ENCODE results near the gene URM1. TPM values are rescaled to one million over a fixed set of nuclear protein-coding genes. Genes with fewer than 3 reads are reported as not detected.

Gene URM1
- total RNA-seq, 4 donors from 2014 or later: 17.8 to 20.9 (median 19.7) TPM

DNA sequence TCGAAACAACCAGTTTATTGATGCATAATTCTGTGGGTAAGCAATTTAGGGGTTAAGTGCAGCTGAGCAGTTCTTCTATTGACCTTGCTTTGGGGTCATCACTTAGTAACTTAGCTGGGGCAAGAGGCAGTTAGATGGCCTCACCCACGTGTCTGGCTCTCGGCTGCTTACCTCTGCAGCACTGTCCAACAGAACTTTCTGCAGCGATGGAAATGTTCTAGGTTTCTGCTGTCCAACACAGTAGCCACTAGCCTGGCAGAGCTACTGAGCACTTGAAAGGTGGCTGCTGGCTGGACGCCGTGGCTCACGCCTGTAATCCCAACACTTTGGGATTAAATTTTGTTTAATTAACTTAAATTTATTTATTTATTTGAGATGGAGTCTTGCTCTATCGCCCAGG is 13.1 kb upstream of the URM1 start:
- TF ChIP-seq, protein P1, sequence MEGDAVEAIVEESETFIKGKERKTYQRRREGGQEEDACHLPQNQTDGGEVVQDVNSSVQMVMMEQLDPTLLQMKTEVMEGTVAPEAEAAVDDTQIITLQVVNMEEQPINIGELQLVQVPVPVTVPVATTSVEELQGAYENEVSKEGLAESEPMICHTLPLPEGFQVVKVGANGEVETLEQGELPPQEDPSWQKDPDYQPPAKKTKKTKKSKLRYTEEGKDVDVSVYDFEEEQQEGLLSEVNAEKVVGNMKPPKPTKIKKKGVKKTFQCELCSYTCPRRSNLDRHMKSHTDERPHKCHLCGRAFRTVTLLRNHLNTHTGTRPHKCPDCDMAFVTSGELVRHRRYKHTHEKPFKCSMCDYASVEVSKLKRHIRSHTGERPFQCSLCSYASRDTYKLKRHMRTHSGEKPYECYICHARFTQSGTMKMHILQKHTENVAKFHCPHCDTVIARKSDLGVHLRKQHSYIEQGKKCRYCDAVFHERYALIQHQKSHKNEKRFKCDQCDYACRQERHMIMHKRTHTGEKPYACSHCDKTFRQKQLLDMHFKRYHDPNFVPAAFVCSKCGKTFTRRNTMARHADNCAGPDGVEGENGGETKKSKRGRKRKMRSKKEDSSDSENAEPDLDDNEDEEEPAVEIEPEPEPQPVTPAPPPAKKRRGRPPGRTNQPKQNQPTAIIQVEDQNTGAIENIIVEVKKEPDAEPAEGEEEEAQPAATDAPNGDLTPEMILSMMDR (IDR thresholded peaks at IDR 0.05; ENCODE audit: low read depth): no peak

DNA sequence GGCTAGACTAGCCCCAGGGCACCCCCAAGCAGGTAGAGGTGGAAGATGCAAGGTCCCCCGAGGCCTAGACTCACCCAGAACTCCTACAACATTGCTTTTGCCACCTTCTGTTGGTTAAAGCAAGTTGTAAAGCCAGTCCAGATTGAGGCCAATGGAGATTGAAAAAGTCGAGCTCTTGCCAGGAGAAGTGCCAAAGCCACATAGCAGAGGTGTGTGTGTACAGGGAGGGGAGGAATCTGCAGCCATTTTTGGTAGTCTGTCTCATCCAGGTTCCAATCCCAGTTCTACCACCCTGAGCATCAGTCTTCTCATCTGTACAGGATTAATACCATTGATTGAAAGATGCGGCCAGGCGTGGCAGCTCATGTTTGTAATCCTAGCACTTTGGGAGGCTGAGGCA is 12.3 kb upstream of the URM1 start:
- TF ChIP-seq, protein P1 (IDR thresholded peaks at IDR 0.05; ENCODE audit: low read depth): no peak

DNA sequence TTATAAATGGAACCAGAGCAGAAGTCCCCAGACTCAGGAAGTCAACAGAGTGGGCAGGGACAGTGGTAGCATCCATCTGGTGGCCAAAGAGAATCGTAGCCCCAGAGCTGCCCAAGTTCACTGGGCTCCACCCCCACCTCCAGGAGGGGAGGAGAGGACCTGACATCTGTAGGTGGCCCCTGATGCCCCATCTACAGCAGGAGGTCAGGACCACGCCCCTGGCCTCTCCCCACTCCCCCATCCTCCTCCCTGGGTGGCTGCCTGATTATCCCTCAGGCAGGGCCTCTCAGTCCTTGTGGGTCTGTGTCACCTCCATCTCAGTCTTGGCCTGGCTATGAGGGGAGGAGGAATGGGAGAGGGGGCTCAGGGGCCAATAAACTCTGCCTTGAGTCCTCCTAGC is 10.3 kb upstream of the URM1 start:
- TF ChIP-seq, protein P1 (IDR thresholded peaks at IDR 0.05; ENCODE audit: low read depth): no peak

DNA sequence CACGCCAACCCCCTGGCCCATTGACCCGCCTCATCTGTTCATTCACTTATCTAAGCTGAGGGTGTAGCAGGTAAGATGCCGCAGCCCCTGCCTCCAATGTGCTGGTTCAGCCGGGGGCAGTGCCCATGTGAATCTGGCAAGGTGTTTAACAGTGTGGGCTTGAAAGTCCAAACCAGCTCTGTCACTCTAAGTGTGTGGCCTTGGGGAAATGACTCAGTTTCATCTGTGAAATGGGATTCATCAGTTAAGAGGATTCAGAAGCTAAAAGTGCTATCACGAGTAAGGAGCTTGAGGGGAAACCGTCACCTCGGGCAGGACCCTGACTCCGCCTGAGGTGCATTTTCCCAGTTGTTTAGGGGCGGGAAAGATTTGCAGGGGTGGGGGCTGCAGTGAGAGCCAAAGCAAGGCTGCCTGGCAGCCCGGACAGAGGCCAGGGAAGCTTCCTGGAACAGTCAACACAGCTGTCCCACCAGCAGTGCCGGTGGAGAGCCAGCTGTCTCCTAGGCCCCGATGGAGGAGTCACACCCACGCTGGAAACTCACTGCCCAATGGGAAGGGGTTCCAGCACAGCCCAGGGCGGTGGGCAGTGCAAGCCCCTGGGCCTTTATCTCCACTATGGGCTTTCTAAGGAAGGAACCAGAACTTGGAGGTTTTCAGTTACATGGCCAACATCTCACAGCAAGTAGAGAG is 9.7 kb upstream of the URM1 start:
- TF ChIP-seq, protein P1 (IDR thresholded peaks at IDR 0.05; ENCODE audit: low read depth): no peak

DNA sequence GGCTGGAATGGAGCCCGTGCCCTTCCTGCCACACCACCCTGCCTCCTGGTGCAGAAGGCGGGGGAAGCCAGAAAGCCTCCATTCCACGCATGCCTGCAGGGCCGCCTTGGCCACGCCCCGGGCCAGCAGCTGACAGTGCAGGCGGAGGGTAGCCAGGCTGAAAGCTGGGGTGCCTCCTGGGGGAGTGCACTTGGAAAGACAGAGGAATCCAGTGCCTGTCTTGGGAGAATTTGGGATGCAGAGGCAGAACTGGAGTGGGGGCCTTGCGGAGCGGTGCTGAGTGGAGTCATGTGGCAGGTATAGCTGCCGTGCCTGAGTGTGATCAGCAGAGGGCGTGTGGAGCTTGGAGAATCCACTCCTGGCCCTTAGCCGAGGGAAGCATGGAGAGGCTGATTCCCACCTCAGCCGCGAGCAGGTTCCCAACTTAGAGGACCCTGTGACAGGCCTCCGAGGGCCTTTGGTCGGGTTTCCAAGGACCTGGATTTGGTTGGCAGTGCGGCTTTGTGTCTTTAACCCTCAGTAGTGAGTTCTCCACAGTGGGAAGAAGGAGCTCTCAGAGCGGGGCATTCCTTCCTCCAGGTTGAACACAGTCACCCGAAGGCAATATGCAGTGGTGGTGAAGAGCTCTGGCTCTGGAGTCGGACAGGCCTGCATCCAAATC is 9.1 kb upstream of the URM1 start:
- TF ChIP-seq, protein P1 (IDR thresholded peaks at IDR 0.05; ENCODE audit: low read depth): no peak

DNA sequence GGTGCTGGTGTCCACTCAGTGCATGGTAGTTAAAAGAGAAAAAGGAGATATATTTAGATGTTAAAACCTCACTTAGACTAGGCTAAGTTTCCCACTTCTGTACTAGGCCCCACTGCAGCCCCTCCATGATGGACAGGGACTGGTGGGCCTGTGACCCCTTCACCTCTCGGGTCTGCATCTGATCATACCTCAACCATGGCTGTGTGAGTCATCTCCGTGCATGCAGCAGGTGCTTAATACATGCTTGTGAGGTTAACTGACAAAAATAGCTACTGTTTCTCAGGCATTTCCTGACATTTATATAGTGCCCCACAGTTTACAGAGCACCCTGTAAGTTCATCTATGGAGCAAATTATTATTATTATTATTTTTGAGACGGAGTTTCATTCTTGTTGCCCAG is 8.4 kb upstream of the URM1 start:
- TF ChIP-seq, protein P1 (IDR thresholded peaks at IDR 0.05; ENCODE audit: low read depth): no peak

DNA sequence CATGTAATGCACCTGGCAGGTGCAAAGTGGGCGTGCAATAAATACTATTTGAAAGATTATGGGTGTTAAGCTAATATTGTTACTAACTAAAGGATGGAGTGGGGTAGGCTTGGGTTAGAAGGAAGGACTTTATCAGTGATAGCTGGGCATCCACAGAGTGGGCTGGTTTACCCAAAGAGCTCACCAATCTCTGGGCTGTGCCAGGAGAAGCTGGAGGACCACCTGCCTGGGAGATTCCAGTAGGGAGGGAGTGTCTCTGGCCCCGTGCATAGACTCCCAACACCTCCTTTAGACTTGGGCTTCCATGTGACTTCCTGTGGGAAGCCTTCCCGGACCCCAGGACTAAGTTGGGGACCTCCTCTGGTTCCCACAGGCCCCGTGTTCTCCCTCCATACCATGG is 5.6 kb upstream of the URM1 start:
- TF ChIP-seq, protein P1 (IDR thresholded peaks at IDR 0.05; ENCODE audit: low read depth): no peak
